PC-9 (cell line): Measurements from ENCODE around the gene OSCP1. TPM values are rescaled to one million over a fixed set of nuclear protein-coding genes. Genes with fewer than 3 reads are reported as not detected.
A peak's percentile ranks its signal among the peaks of the same experiment; 100 is the strongest.

Experiments
- BruUV-seq: library from RNA; stranded (reverse); fragments of 400-500 nt; replicated peaks from 2 replicates; lab custom pipeline; 2021; lab: Mats Ljungman, UMichigan
- CTCF ChIA-PET: fragments of 300-600 bp; sonication (Branson Sonifier 250); formaldehyde crosslinking; loops from one replicate; lab custom pipeline; 2022; ENCODE audit warnings: antibody characterized with exemption; lab: Charles Lee
- POLR2A ChIA-PET: fragments of 300-600 bp; sonication (Branson Sonifier 250); formaldehyde crosslinking; loops from one replicate; lab custom pipeline; 2022; ENCODE audit warnings: antibody characterized with exemption; ENCODE audit not compliant: unreplicated experiment; lab: Charles Lee
- DNase-seq, 2 experiments: peaks; one replicate each; pipeline versions ENCODE4 v3.0.0 to v3.0.0-alpha.2; 2015 to 2022; ENCODE audit warnings: mixed read lengths in 1 of 2
- H2AFZ ChIP-seq: fragments of 200-600 bp; sonication (generic); 2 replicates; pipeline ENCODE4 v1.8.1; 2017; ENCODE audit warnings: antibody characterized with exemption
- H3F3A ChIP-seq: fragments of 200-600 bp; sonication (generic); 2 replicates; pipeline ENCODE4 v1.8.1; 2017; ENCODE audit warnings: antibody characterized with exemption, mild to moderate bottlenecking, low read depth; ENCODE audit not compliant: insufficient read depth
- H3K27ac ChIP-seq: fragments of 200-600 bp; sonication (generic); 2 replicates; pipeline ENCODE4 v1.6.1; 2016; ENCODE audit warnings: mixed run types
- H3K27me3 ChIP-seq: fragments of 200-600 bp; sonication (generic); 2 replicates; pipeline ENCODE4 v1.6.1; 2016; ENCODE audit warnings: low read depth, mixed run types; ENCODE audit not compliant: insufficient read depth
- H3K36me3 ChIP-seq: fragments of 200-600 bp; sonication (generic); 2 replicates; pipeline ENCODE4 v1.6.1; 2016; ENCODE audit warnings: low read depth, mixed run types
- H3K4me1 ChIP-seq: fragments of 200-600 bp; sonication (generic); replicated peaks from 2 replicates; pipeline ENCODE4 v1.6.1; 2016; ENCODE audit warnings: mixed run types; ENCODE audit not compliant: insufficient read depth
- H3K4me2 ChIP-seq: fragments of 200-600 bp; sonication (generic); 2 replicates; pipeline ENCODE4 v1.6.1; 2017; ENCODE audit warnings: mixed run types
- H3K4me3 ChIP-seq: fragments of 200-600 bp; sonication (generic); 2 replicates; pipeline ENCODE4 v1.6.1; 2016; ENCODE audit warnings: mixed run types
- H3K79me2 ChIP-seq: fragments of 200-600 bp; sonication (generic); 2 replicates; pipeline ENCODE4 v1.6.1; 2017; ENCODE audit warnings: low read depth, mixed run types
- H3K9me2 ChIP-seq: fragments of 200-600 bp; sonication (generic); 2 replicates; pipeline ENCODE4 v1.8.1; 2017; ENCODE audit warnings: mild to moderate bottlenecking; ENCODE audit not compliant: insufficient read depth
- H3K9me3 ChIP-seq: fragments of 200-600 bp; sonication (generic); 2 replicates; pipeline ENCODE4 v1.8.1; 2016; ENCODE audit warnings: low read depth; ENCODE audit not compliant: insufficient read depth
- H4K20me1 ChIP-seq: fragments of 200-600 bp; sonication (generic); 2 replicates; pipeline ENCODE4 v1.8.1; 2017; ENCODE audit not compliant: insufficient read depth
- EZH2 ChIP-seq: fragments of 200-600 bp; sonication (generic); IDR thresholded peaks from 2 replicates; pipeline ENCODE4 v1.8.0; 2017; ENCODE audit warnings: antibody characterized with exemption, low read depth
- intact Hi-C: fragments of 100-400 bp; cut with micrococcal nuclease; formaldehyde crosslinking; loops from one replicate; pipeline ENCODE4 v1.10.0; 2022; ENCODE audit not compliant: unreplicated experiment
- total RNA-seq: library from RNA; stranded (reverse); gene quantifications from 2 replicates; pipeline ENCODE4 v1.2.3, GENCODE V29; 2021
- TF ChIP-seq, protein P1 (sequence below): fragments of 200-600 bp; sonication (generic); conservative IDR thresholded peaks from 2 replicates; pipeline ENCODE4 v1.6.1; 2017; ENCODE audit warnings: mixed run types, antibody characterized with exemption, mild to moderate bottlenecking, moderate library complexity

The OSCP1 gene
- total RNA-seq, 1 experiment from 2014 or later: 25.7 TPM

DNA sequence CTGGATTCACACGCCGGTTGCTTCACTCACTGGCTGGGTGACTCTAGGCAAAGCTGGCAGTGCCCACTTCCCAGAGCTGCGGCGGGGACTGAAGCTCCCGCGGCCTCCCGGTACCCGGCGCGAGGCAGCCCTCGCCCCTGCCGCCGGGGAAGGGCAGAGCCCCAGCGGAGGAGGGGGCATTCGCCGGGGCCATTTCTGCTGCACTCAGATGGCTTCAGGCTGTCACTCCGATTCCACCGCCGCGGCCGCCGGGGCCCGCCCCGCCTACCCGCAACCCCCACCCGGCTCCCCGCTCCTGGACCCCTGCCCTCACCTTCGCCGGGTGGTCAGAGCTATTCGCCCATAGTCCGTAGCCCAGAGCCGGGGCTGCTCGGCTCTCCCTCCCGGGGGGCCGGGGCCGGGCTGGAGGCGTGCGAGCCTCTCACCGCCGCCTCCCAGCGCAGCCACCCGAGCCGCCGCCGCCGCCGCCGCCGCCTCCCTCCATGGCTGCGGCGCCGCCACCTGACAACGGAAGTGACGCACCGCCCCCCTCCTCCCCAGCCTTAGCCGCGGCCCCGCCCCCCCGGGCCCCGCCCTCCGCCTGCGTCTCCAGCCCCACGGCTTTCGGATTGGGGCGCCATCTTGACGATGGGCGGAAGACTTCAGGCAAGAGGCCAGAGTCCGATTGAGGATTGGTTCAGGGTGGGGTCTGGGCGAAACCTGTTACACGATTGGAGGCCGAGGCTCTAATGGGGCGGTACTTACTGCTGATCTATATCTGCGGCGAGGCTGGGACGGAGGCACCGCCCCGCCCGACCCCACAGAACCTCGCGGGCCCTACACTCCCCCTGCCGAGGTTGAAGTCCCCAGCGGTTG is 64.6 kb downstream of the OSCP1 start, which contains the start of gene STK40:
Gene STK40 (minus strand): TSS at position 515 of the 855 bp plus-strand sequence. CDS start 24,592 bp downstream, outside the sequence.
- no peak for TF ChIP-seq EZH2
- TF ChIP-seq, protein P1, sequence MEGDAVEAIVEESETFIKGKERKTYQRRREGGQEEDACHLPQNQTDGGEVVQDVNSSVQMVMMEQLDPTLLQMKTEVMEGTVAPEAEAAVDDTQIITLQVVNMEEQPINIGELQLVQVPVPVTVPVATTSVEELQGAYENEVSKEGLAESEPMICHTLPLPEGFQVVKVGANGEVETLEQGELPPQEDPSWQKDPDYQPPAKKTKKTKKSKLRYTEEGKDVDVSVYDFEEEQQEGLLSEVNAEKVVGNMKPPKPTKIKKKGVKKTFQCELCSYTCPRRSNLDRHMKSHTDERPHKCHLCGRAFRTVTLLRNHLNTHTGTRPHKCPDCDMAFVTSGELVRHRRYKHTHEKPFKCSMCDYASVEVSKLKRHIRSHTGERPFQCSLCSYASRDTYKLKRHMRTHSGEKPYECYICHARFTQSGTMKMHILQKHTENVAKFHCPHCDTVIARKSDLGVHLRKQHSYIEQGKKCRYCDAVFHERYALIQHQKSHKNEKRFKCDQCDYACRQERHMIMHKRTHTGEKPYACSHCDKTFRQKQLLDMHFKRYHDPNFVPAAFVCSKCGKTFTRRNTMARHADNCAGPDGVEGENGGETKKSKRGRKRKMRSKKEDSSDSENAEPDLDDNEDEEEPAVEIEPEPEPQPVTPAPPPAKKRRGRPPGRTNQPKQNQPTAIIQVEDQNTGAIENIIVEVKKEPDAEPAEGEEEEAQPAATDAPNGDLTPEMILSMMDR: no peak
- H3F3A ChIP-seq: peaks cover 47% of the 10 kb centered on the region
- peak within 1 kb of the TSS; percentile 98 for H3K4me2 ChIP-seq
- H3K27me3 ChIP-seq: no peaks in the 10 kb centered on the region
- H3K9me3 ChIP-seq: no peaks in the 10 kb centered on the region
- intact Hi-C loops: loop anchor here (1.0 to 10.0 kb wide), 6 partner anchors 12 to 1092 kb away; partner anchors contain the start of genes LSM10 and SH3D21
- H2AFZ ChIP-seq: peak within 1 kb of the TSS; percentile 52; the same call in 1 of the 2 replicates
- peak within 1 kb of the TSS; percentile 99 for H3K27ac ChIP-seq
- H4K20me1 ChIP-seq: peaks cover 42% of the 10 kb centered on the region
- peak within 1 kb of the TSS; percentile 98 for H3K4me3 ChIP-seq
- 0 out of 2 replicates have a peak, but pooled peaks cover 7% of the 10 kb centered on the region for H3K36me3 ChIP-seq
- DNase-seq: peak; percentile 97 to 98
- H3K79me2 ChIP-seq: peaks cover 48% of the 10 kb centered on the region
- H3K4me1 ChIP-seq: peaks cover 33% of the 10 kb centered on the region
- ChIA-PET CTCF (interaction anchor here (0.6 to 2.1 kb wide), 4 partner anchors 12 to 43 kb away, joined by 3 to 16 read pairs (median 4); partner anchors contain the start of gene LSM10), POLR2A (interaction anchor here (0.5 to 1.4 kb wide), 7 partner anchors 11 to 1094 kb away, joined by 3 to 13 read pairs (median 7); partner anchors contain the start of genes OSCP1 and SH3D21)
- no peaks in the 10 kb centered on the region for H3K9me2 ChIP-seq
- BruUV-seq: TSS peak; percentile 12

DNA sequence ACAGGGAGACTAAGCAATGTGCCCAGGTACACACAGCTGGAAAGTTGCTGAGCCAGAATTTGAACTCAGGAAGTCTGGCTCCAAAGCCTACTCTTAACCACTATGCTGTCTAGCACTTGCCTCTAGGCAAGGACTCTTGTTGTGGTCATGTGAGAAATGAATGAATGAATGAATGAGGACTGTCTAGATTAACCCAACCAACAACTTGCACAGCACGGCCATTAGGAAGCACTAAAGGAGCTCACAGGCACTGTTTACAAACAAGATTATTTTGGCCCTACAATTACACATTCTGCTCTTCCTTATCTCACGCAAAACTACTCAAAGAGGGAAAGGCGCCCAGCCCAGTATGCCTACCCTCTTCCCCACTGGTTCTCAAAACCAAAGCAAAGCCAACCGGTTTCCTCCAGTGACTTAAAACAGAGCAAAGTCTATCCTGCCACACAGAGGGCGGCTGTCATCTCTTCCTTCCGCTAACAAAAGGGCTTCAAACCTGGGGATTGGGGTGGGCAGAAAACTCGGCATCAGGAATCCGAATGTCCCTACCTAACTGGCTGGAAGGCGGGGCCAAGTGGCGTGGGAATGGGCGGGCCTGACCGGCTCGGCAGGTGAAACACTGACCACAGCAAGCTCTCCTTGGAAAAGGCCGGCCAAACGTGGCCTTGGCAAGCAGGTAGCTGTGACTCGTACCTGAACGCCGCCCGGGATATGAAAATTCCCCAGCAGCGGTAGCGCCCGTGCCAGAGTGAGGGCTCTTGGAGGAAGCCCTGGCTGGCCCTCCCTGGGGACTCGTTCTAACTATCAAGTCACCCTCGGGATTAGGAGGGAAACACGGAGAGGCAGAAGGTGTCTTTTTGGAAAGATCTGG is 65.5 kb downstream of the OSCP1 start:
- Histone ChIP-seq H3K27me3 (no peaks in the 10 kb centered on the region), H3K4me1 (peaks cover 33% of the 10 kb centered on the region), H3K9me3 (no peaks in the 10 kb centered on the region), H3F3A (peaks cover 43% of the 10 kb centered on the region), H2AFZ (peak overlapping the region; percentile 52; the same call in 1 of the 2 replicates), H3K79me2 (peaks cover 57% of the 10 kb centered on the region), H3K4me3 (peak overlapping the region; percentile 98), H4K20me1 (peaks cover 50% of the 10 kb centered on the region), H3K9me2 (no peaks in the 10 kb centered on the region), H3K36me3 (0 out of 2 replicates have a peak, but pooled peaks cover 7% of the 10 kb centered on the region), H3K4me2 (peak overlapping the region; percentile 98), H3K27ac (peak overlapping the region; percentile 99)
- BruUV-seq: TSS peak; percentile 61
- ChIA-PET POLR2A (interaction anchor here (0.5 to 1.2 kb wide), 4 partner anchors 13 to 190 kb away, joined by 3 to 9 read pairs (median 7); no protein-coding TSS in a partner anchor), CTCF (interaction anchor here (0.6 to 1.0 kb wide), 4 partner anchors 13 to 255 kb away, joined by 3 to 12 read pairs (median 4); partner anchors contain the start of gene LSM10)
- intact Hi-C loops: loop anchor here (5.0 to 10.0 kb wide), 2 partner anchors 80 to 1093 kb away; partner anchors contain the start of gene SH3D21
- TF ChIP-seq, protein P1: no peak
- TF ChIP-seq EZH2: no peak
- DNase-seq: peak; percentile 83 to 92
